Parathyroid adenoma (tissue), 2 donors: ENCODE measurements around the gene LZTS2.
A peak's percentile ranks its signal among the peaks of the same experiment; 100 is the strongest.
"Not testable (repeated sequence)": the region's sequence is repeated elsewhere in the genome, so short reads cannot be mapped to it uniquely, and the experiment has no call there.

Source experiments
- H2AFZ ChIP-seq: fragments of 300-600 bp; sonication (generic); one replicate; pipeline ENCODE4 v1.7.0; 2017; ENCODE audit warnings: antibody characterized with exemption, mild to moderate bottlenecking
- H3K27ac ChIP-seq: fragments of 300-600 bp; sonication (generic); one replicate; pipeline ENCODE4 v1.7.0; 2017
- H3K27me3 ChIP-seq: fragments of 300-600 bp; sonication (generic); one replicate; pipeline ENCODE4 v1.7.0; 2017; ENCODE audit warnings: low read length; ENCODE audit not compliant: control insufficient read depth, insufficient read depth
- H3K36me3 ChIP-seq: fragments of 300-600 bp; sonication (generic); one replicate; pipeline ENCODE4 v1.7.0; 2017; ENCODE audit warnings: low read length; ENCODE audit not compliant: control insufficient read depth, insufficient read depth
- H3K4me1 ChIP-seq: fragments of 300-600 bp; sonication (generic); one replicate; pipeline ENCODE4 v1.7.0; 2017; ENCODE audit warnings: control low read depth
- H3K4me2 ChIP-seq: fragments of 300-600 bp; sonication (generic); one replicate; pipeline ENCODE4 v1.7.0; 2017; ENCODE audit warnings: low read length
- H3K4me3 ChIP-seq: fragments of 300-600 bp; sonication (generic); one replicate; pipeline ENCODE4 v1.7.0; 2017; ENCODE audit warnings: low read depth, low read length
- H3K79me2 ChIP-seq: fragments of 300-600 bp; sonication (generic); one replicate; pipeline ENCODE4 v1.7.0; 2017; ENCODE audit warnings: control low read depth
- H3K9ac ChIP-seq: fragments of 300-600 bp; sonication (generic); one replicate; pipeline ENCODE4 v1.7.0; 2017; ENCODE audit warnings: mild to moderate bottlenecking
- H3K9me3 ChIP-seq: fragments of 300-600 bp; sonication (generic); one replicate; pipeline ENCODE4 v1.7.0; 2017; ENCODE audit warnings: low read length; ENCODE audit not compliant: control insufficient read depth
- CTCF ChIP-seq: fragments of 300-600 bp; sonication (generic); IDR thresholded peaks from one replicate; pipeline ENCODE4 v1.7.0; 2017; ENCODE audit warnings: antibody characterized with exemption, mild to moderate bottlenecking
- donor health status: primary hyperparathyroidism.

LZTS2 gene

GRCh38 chr10:101032637-101033224, 33.1 kb downstream of the LZTS2 start:
- no peaks in the 10 kb centered on the region for H3K79me2 ChIP-seq
- H2AFZ ChIP-seq = peak overlapping the region; percentile 87
- peak overlapping the region; percentile 89 for H3K4me3 ChIP-seq
- no peak for TF ChIP-seq CTCF
- no peaks in the 10 kb centered on the region for H3K27me3 ChIP-seq
- peaks cover 31% of the 10 kb centered on the region for H3K4me1 ChIP-seq
- H3K9ac ChIP-seq = no peak overlapping the region
- no peaks in the 10 kb centered on the region for H3K36me3 ChIP-seq
- H3K27ac ChIP-seq = peak overlapping the region; percentile 89
- peak overlapping the region; percentile 100 for H3K4me2 ChIP-seq
- H3K9me3 ChIP-seq = no peaks in the 10 kb centered on the region

- Histone ChIP-seq H3K27ac (no peak overlapping the region), H3K36me3 (no peaks in the 10 kb centered on the region), H3K4me3 (no peak overlapping the region), H3K9ac (no peak overlapping the region), H3K27me3 (no peaks in the 10 kb centered on the region), H3K4me2 (peak overlapping the region; percentile 100), H3K4me1 (peaks cover 31% of the 10 kb centered on the region), H2AFZ (no peak overlapping the region), H3K9me3 (no peaks in the 10 kb centered on the region), H3K79me2 (no peaks in the 10 kb centered on the region)
- no peak for TF ChIP-seq CTCF
Measured at GRCh38 chr10:101033276-101033675, 33.7 kb downstream of the LZTS2 start.

- peaks cover 20% of the 10 kb centered on the region for H3K4me1 ChIP-seq
- H3K4me3 ChIP-seq, H2AFZ ChIP-seq, H3K79me2 ChIP-seq, H3K27me3 ChIP-seq, H3K9ac ChIP-seq, H3K36me3 ChIP-seq, H3K4me2 ChIP-seq, H3K9me3 ChIP-seq, H3K27ac ChIP-seq: not testable (repeated sequence)
Measured at GRCh38 chr10:101034404-101034803, 34.8 kb downstream of the LZTS2 start.

GRCh38 chr10:101035314-101035713, 35.7 kb downstream of the LZTS2 start:
- TF ChIP-seq CTCF = no peak
- Histone ChIP-seq H3K79me2 (no peaks in the 10 kb centered on the region), H3K27ac (no peak overlapping the region), H2AFZ (no peak overlapping the region), H3K4me2 (no peak overlapping the region), H3K27me3 (no peaks in the 10 kb centered on the region), H3K4me3 (no peak overlapping the region), H3K9me3 (no peaks in the 10 kb centered on the region), H3K4me1 (peaks cover 11% of the 10 kb centered on the region), H3K36me3 (no peaks in the 10 kb centered on the region), H3K9ac (no peak overlapping the region)

GRCh38 chr10:101035916-101036702, 36.5 kb downstream of the LZTS2 start:
- TF ChIP-seq CTCF = no peak
- Histone ChIP-seq H3K4me3 (no peak overlapping the region), H3K9ac (no peak overlapping the region), H3K4me2 (no peak overlapping the region), H3K79me2 (no peaks in the 10 kb centered on the region), H2AFZ (no peak overlapping the region), H3K4me1 (peaks cover 12% of the 10 kb centered on the region), H3K36me3 (no peaks in the 10 kb centered on the region), H3K9me3 (no peaks in the 10 kb centered on the region), H3K27me3 (no peaks in the 10 kb centered on the region), H3K27ac (no peak overlapping the region)
